Psoas muscle (tissue), 8 donors: Measurements from ENCODE around the gene LNX1. TPM values are rescaled to one million over a fixed set of nuclear protein-coding genes. Genes with fewer than 3 reads are reported as not detected.

ENCODE experiments used
- ATAC-seq, 4 donors: fragments of 200-7000 bp; cut with Tn5 transposase; one replicate each; pipeline ENCODE4 v1.9.1; 2020; ENCODE audit warnings: moderate library complexity in 3 of 4, mild to moderate bottlenecking in 2 of 4
- DNase-seq, 2 donors: peaks; one replicate each; pipeline ENCODE4 v3.0.0-alpha.2; 2020
- H3K27ac ChIP-seq: fragments of 200-600 bp; one replicate; pipeline ENCODE4 v1.8.0; 2022
- H3K27me3 ChIP-seq, 3 donors: fragments of 200-600 bp in 1 of 3; one replicate each; pipeline versions ENCODE4 v1.6.1 to v1.8.0; 2013 to 2022; ENCODE audit warnings: low read length in 2 of 3, mild to moderate bottlenecking in 2 of 3, moderate library complexity in 1 of 3; ENCODE audit not compliant: insufficient read depth in 3 of 3
- H3K36me3 ChIP-seq, 2 donors: fragments of 200-600 bp in 1 of 2; one replicate each; pipeline versions ENCODE4 v1.6.1 to v1.8.0; 2013 to 2022; ENCODE audit warnings: low read depth in 1 of 2, mild to moderate bottlenecking in 1 of 2, moderate library complexity in 1 of 2; ENCODE audit not compliant: insufficient read depth in 1 of 2
- H3K4me1 ChIP-seq: fragments of 200-600 bp; one replicate; pipeline ENCODE4 v1.8.0; 2022
- H3K4me3 ChIP-seq: fragments of 200-600 bp; one replicate; pipeline ENCODE4 v1.8.0; 2022; ENCODE audit warnings: mild to moderate bottlenecking
- H3K9me3 ChIP-seq: fragments of 200-600 bp; one replicate; pipeline ENCODE4 v1.8.0; 2022
- CTCF ChIP-seq: fragments of 200-600 bp; IDR thresholded peaks from one replicate; pipeline ENCODE4 v1.8.0; 2022; ENCODE audit warnings: antibody characterized with exemption
- WGBS, 3 donors: extraction: QIAGEN DNeasy Blood & Tissue Kit; methylation state at CpG; one replicate each; pipeline versions ENCODE4 v1.1.6 to v1.1.7; 2013; 5-methylcytosine and 5-hydroxymethylcytosine counted together
- intact Hi-C, 2 donors: fragments of 100-400 bp; cut with DNase I; formaldehyde crosslinking; loops; one replicate each; pipeline versions ENCODE4 v1.11.0 to v1.14.2; 2022
- polyA plus RNA-seq, 3 donors: library from polyadenylated mRNA; stranded (reverse); fragments of 200-250 nt; gene quantifications; one replicate each; pipeline ENCODE4 v1.2.3, GENCODE V29; 2013
- total RNA-seq, 4 donors: library from RNA; stranded (reverse); fragmentation: NEBNext Ultra II Directional in 2 of 4; extraction: Animal tissue kit (Norgen Biotek cat#: 25700) in 2 of 4; gene quantifications; one replicate each; pipeline versions ENCODE4 v1.2.1 to v1.2.4, GENCODE V29; 2021 to 2023
- donor health status: healthy with polysubstance abuse.
- donor health status: DM: no; HTN: no; CAD: no; lungs with moderate emphysema.
- donor health status: Bipolar disorder and iron deficiency.
- donor health status: healthy.
- donor health status: DM: yes; HTN: yes; CAD: no.
- donor health status: DM: no; HTN: no; CAD: no.
- donor health status: DM: no; HTN: no; CAD: no.
- donor health status: DM: yes; HTN: yes; CAD: no.

The LNX1 gene
- total and polyA plus RNA-seq, 7 donors, result 2.1 to 13.9 (median 4.3) TPM

GRCh38 chr4:53605783-53606182 lies 14.5 kb upstream of the LNX1 start:
- peaks cover 6% of the 10 kb centered on the region for H3K9me3 ChIP-seq
- no peaks in the 10 kb centered on the region for H3K36me3 ChIP-seq
- ATAC-seq, result no peak
- H3K27me3 ChIP-seq, result no peaks in the 10 kb centered on the region
- 66 to 81% (median 72%) methylated on average over 3 of the region's 3 CpGs for WGBS, 3 donors
- H3K4me3 ChIP-seq, result no peak overlapping the region
- DNase-seq, result no peak
- intact Hi-C loops, result no loop called here
- no peak overlapping the region for H3K27ac ChIP-seq
- no peaks in the 10 kb centered on the region for H3K4me1 ChIP-seq
- TF ChIP-seq CTCF, result no peak

GRCh38 chr4:53602390-53602789 lies 11.1 kb upstream of the LNX1 start:
- Histone ChIP-seq H3K27me3 (no peaks in the 10 kb centered on the region), H3K27ac (no peak overlapping the region), H3K4me1 (no peaks in the 10 kb centered on the region), H3K36me3 (no peaks in the 10 kb centered on the region), H3K9me3 (no peaks in the 10 kb centered on the region), H3K4me3 (no peak overlapping the region)
- WGBS, 3 donors, result 75 to 78% (median 77%) methylated on average over 3 of the region's 3 CpGs
- DNase-seq (no peak), ATAC-seq (no peak)
- intact Hi-C loops, result no loop called here
- no peak for TF ChIP-seq CTCF

GRCh38 chr4:53601251-53601764 lies 10.0 kb upstream of the LNX1 start:
- Histone ChIP-seq H3K36me3 (no peaks in the 10 kb centered on the region), H3K27me3 (no peaks in the 10 kb centered on the region), H3K9me3 (no peaks in the 10 kb centered on the region), H3K4me3 (no peak overlapping the region), H3K27ac (no peak overlapping the region), H3K4me1 (no peaks in the 10 kb centered on the region)
- DNase-seq, result peak; percentile 29 to 62
- intact Hi-C loops, result no loop called here
- 19 to 33% (median 23%) methylated on average over 9 of the region's 9 CpGs for WGBS, 3 donors
- peak; percentile 27 to 83 (median 58) for ATAC-seq
- TF ChIP-seq CTCF, result no peak

GRCh38 chr4:53599632-53600031 lies 8.3 kb upstream of the LNX1 start:
- Histone ChIP-seq H3K9me3 (no peaks in the 10 kb centered on the region), H3K4me3 (no peak overlapping the region), H3K4me1 (no peaks in the 10 kb centered on the region), H3K27ac (no peak overlapping the region), H3K36me3 (no peaks in the 10 kb centered on the region), H3K27me3 (no peaks in the 10 kb centered on the region)
- ATAC-seq, result no peak
- DNase-seq, result no peak
- intact Hi-C loops, result no loop called here
- TF ChIP-seq CTCF, result no peak
- whole genome bisulfite sequencing, 3 donors, result 81 to 85% (median 82%) methylated on average over 2 of the region's 2 CpGs

GRCh38 chr4:53598901-53599300 lies 7.6 kb upstream of the LNX1 start:
- intact Hi-C loops, result no loop called here
- Histone ChIP-seq H3K4me1 (no peaks in the 10 kb centered on the region), H3K9me3 (no peaks in the 10 kb centered on the region), H3K27ac (no peak overlapping the region), H3K27me3 (no peaks in the 10 kb centered on the region), H3K36me3 (no peaks in the 10 kb centered on the region), H3K4me3 (no peak overlapping the region)
- DNase-seq, result no peak
- no peak for ATAC-seq
- no peak for TF ChIP-seq CTCF
